IMR-90 (cell line): ENCODE data around the gene COL6A3. TPM values are rescaled to one million over a fixed set of nuclear protein-coding genes. Genes with fewer than 3 reads are reported as not detected.

Source experiments
- ATAC-seq: fragments of 200-7000 bp; cut with Tn5 transposase; 2 replicates; pipeline ENCODE4 v1.9.1; 2020; ENCODE audit warnings: low read depth, mild to moderate bottlenecking, moderate library complexity
- BruUV-seq: library from RNA; stranded (reverse); fragments of 400-500 nt; replicated peaks from 2 replicates; lab custom pipeline; 2021; lab: Mats Ljungman, UMichigan
- CTCF ChIA-PET: fragments of 300-600 bp; formaldehyde crosslinking; extraction: SDS; loops from one replicate; lab custom pipeline; 2021; ENCODE audit warnings: antibody characterized with exemption; lab: Yijun Ruan, JAX
- POLR2A ChIA-PET: fragments of 300-600 bp; sonication (Branson Sonifier 250); formaldehyde crosslinking; loops from one replicate; lab custom pipeline; 2022; ENCODE audit warnings: antibody characterized with exemption; ENCODE audit not compliant: unreplicated experiment; lab: Charles Lee
- DNase-seq: peaks from one replicate; pipeline ENCODE4 v3.0.0; 2013
- H2AFZ ChIP-seq: replicated peaks from 2 replicates; pipeline ENCODE3; 2013; ENCODE audit warnings: low read length, mild to moderate bottlenecking; ENCODE audit not compliant: poor library complexity
- H2AK5ac ChIP-seq: 2 replicates; pipeline ENCODE4 v1.6.1; 2013; ENCODE audit warnings: low read depth, low read length, inconsistent platforms
- H2AK9ac ChIP-seq: replicated peaks from 2 replicates; pipeline ENCODE3; 2013; ENCODE audit warnings: mild to moderate bottlenecking, low read depth, low read length, moderate library complexity; ENCODE audit not compliant: poor library complexity
- H2BK120ac ChIP-seq: 2 replicates; pipeline ENCODE4 v1.6.1; 2013; ENCODE audit warnings: low read depth, low read length, inconsistent platforms
- H2BK15ac ChIP-seq: 3 replicates; pipeline ENCODE4 v1.6.1; 2013; ENCODE audit warnings: low read depth, low read length, inconsistent platforms
- H2BK20ac ChIP-seq: 2 replicates; pipeline ENCODE4 v1.6.1; 2013; ENCODE audit warnings: low read depth, mild to moderate bottlenecking, inconsistent platforms, low read length, moderate library complexity
- H2BK5ac ChIP-seq: 2 replicates; pipeline ENCODE4 v1.6.1; 2013; ENCODE audit warnings: mild to moderate bottlenecking, low read depth, low read length, inconsistent platforms; ENCODE audit not compliant: poor library complexity, severe bottlenecking
- H3K14ac ChIP-seq: replicated peaks from 2 replicates; pipeline ENCODE4 v1.6.1; 2013; ENCODE audit warnings: low read depth, low read length, inconsistent platforms
- H3K18ac ChIP-seq: 2 replicates; pipeline ENCODE4 v1.6.1; 2013; ENCODE audit warnings: low read depth, low read length, control low read depth
- H3K23ac ChIP-seq: 2 replicates; pipeline ENCODE4 v1.6.1; 2013; ENCODE audit warnings: low read depth, low read length, inconsistent platforms
- H3K27ac ChIP-seq: 2 replicates; pipeline ENCODE4 v1.5.1; 2013; ENCODE audit warnings: mild to moderate bottlenecking, control low read depth, low read length; ENCODE audit not compliant: insufficient read depth
- H3K27me3 ChIP-seq: 2 replicates; pipeline ENCODE4 v1.6.1; 2013; ENCODE audit warnings: low read length; ENCODE audit not compliant: control insufficient read depth, insufficient read depth
- H3K36me3 ChIP-seq: 2 replicates; pipeline ENCODE4 v1.6.1; 2013; ENCODE audit warnings: low read length, mixed read lengths; ENCODE audit not compliant: control insufficient read depth, insufficient read depth
- H3K4ac ChIP-seq: 2 replicates; pipeline ENCODE4 v1.6.1; 2013; ENCODE audit warnings: low read depth, low read length, inconsistent platforms
- H3K4me1 ChIP-seq: 2 replicates; pipeline ENCODE4 v1.6.1; 2013; ENCODE audit warnings: low read length, mixed read lengths; ENCODE audit not compliant: control insufficient read depth, insufficient read depth
- H3K4me2 ChIP-seq: 2 replicates; pipeline ENCODE4 v1.6.1; 2013; ENCODE audit warnings: low read depth, mild to moderate bottlenecking, control low read depth, low read length, moderate library complexity
- H3K4me3 ChIP-seq: 2 replicates; pipeline ENCODE4 v1.5.1; 2013; ENCODE audit warnings: low read depth, mild to moderate bottlenecking, control low read depth, low read length, moderate library complexity; ENCODE audit not compliant: insufficient read depth
- H3K56ac ChIP-seq: 2 replicates; pipeline ENCODE4 v1.6.1; 2013; ENCODE audit warnings: low read length, inconsistent platforms; ENCODE audit not compliant: insufficient read depth; ENCODE audit errors: extremely low read depth
- H3K79me1 ChIP-seq, 2 experiments: 2 replicates each; pipeline ENCODE4 v1.6.1; 2013; ENCODE audit warnings: low read length in 2 of 2, inconsistent platforms in 1 of 2, low read depth in 1 of 2
- H3K9ac ChIP-seq: 2 replicates; pipeline ENCODE4 v1.6.1; 2013; ENCODE audit warnings: low read depth, low read length, control low read depth
- H3K9me1 ChIP-seq: 2 replicates; pipeline ENCODE4 v1.6.1; 2013; ENCODE audit warnings: low read length, inconsistent platforms; ENCODE audit not compliant: insufficient read depth
- H3K9me3 ChIP-seq: 2 replicates; pipeline ENCODE4 v1.6.1; 2013; ENCODE audit warnings: low read length; ENCODE audit not compliant: control insufficient read depth, insufficient read depth
- H4K20me1 ChIP-seq: 2 replicates; pipeline ENCODE4 v1.6.1; 2013; ENCODE audit warnings: low read length, inconsistent platforms; ENCODE audit not compliant: insufficient read depth
- H4K5ac ChIP-seq: 2 replicates; pipeline ENCODE4 v1.6.1; 2013; ENCODE audit warnings: mild to moderate bottlenecking, low read depth, low read length, control low read depth
- H4K8ac ChIP-seq, 2 experiments: 2 replicates each; pipeline ENCODE4 v1.6.1; 2013; ENCODE audit warnings: low read depth in 2 of 2, low read length in 2 of 2, control low read depth in 1 of 2, inconsistent platforms in 1 of 2
- H4K91ac ChIP-seq: 2 replicates; pipeline ENCODE4 v1.6.1; 2013; ENCODE audit warnings: low read depth, low read length, inconsistent platforms; ENCODE audit not compliant: insufficient read depth
- BHLHE40 ChIP-seq: fragments of 150-350 bp; IDR thresholded peaks from 2 replicates; pipeline ENCODE4 v1.6.1; 2016; ENCODE audit warnings: mild to moderate bottlenecking, low read depth, low read length
- CEBPB ChIP-seq: IDR thresholded peaks from 2 replicates; pipeline ENCODE4 v1.6.1; 2012; ENCODE audit warnings: low read depth, low read length, improper control_type of control experiment
- CHD1 ChIP-seq: IDR thresholded peaks from 2 replicates; pipeline ENCODE4 v1.6.1; 2012; ENCODE audit warnings: low read depth, low read length, improper control_type of control experiment
- FOS ChIP-seq: fragments of 150-350 bp; IDR thresholded peaks from 2 replicates; pipeline ENCODE4 v1.6.1; 2016; ENCODE audit warnings: low read depth, low read length
- MAFK ChIP-seq: IDR thresholded peaks from 2 replicates; pipeline ENCODE4 v1.6.1; 2012; ENCODE audit warnings: low read depth, low read length, improper control_type of control experiment
- MAZ ChIP-seq: IDR thresholded peaks from 2 replicates; pipeline ENCODE4 v1.6.1; 2012; ENCODE audit warnings: low read depth, mild to moderate bottlenecking, low read length, improper control_type of control experiment, moderate library complexity, borderline replicate concordance
- MXI1 ChIP-seq: IDR thresholded peaks from 2 replicates; pipeline ENCODE4 v1.6.1; 2012; ENCODE audit warnings: low read depth, mild to moderate bottlenecking, low read length, moderate library complexity, borderline replicate concordance
- NFE2L2 ChIP-seq: fragments of 150-350 bp; IDR thresholded peaks from 2 replicates; pipeline ENCODE4 v1.6.1; 2016; ENCODE audit warnings: low read depth, mild to moderate bottlenecking, low read length
- POLR2A ChIP-seq: IDR thresholded peaks from 2 replicates; pipeline ENCODE4 v1.6.1; 2012; ENCODE audit warnings: mild to moderate bottlenecking, low read depth, low read length
- RAD21 ChIP-seq: IDR thresholded peaks from 2 replicates; pipeline ENCODE4 v1.6.1; 2012; ENCODE audit warnings: low read length, improper control_type of control experiment
- RCOR1 ChIP-seq: IDR thresholded peaks from 2 replicates; pipeline ENCODE4 v1.6.1; 2012; ENCODE audit warnings: mild to moderate bottlenecking, low read length, improper control_type of control experiment; ENCODE audit not compliant: insufficient replicate concordance
- RFX5 ChIP-seq: IDR thresholded peaks from 2 replicates; pipeline ENCODE4 v1.8.0; 2012; ENCODE audit warnings: low read depth, mild to moderate bottlenecking, low read length, moderate library complexity
- SMC3 ChIP-seq: fragments of 150-350 bp; IDR thresholded peaks from 2 replicates; pipeline ENCODE4 v1.6.1; 2016; ENCODE audit warnings: low read depth, mild to moderate bottlenecking, antibody characterized with exemption, low read length, moderate library complexity
- WGBS, 2 experiments: methylation state at CpG; one replicate each; pipeline versions ENCODE4 v1.1.5 to v1.1.7; 2013; ENCODE audit warnings: missing lambda C conversion rate in 2 of 2; ENCODE audit not compliant: insufficient read length in 1 of 2; ENCODE audit errors: extremely low coverage in 2 of 2; 5-methylcytosine and 5-hydroxymethylcytosine counted together
- dilution Hi-C: fragments of 300-500 bp; cut with HindIII; formaldehyde crosslinking; loops from one replicate; pipeline ENCODE4 v1.14.3; 2018; ENCODE audit warnings: low sequenced_read_pairs; ENCODE audit not compliant: unreplicated experiment
- in situ Hi-C: fragments of 300-500 bp; cut with MboI; formaldehyde crosslinking; loops from 3 replicates; pipeline ENCODE4 v1.14.3; 2019; ENCODE audit warnings: low sequenced_read_pairs, inconsistent platforms, mixed read lengths
- intact Hi-C: fragments of 100-400 bp; cut with micrococcal nuclease; formaldehyde crosslinking; loops from 2 replicates; pipeline ENCODE4 v1.10.0; 2022
- polyA plus RNA-seq, 3 experiments: library from polyadenylated mRNA; depleted of rRNA; stranded (reverse); fragments of >200 nt; gene quantifications; 2 replicates each; pipeline ENCODE4 v1.2.3, GENCODE V29; 2012; ENCODE audit warnings: low replicate concordance in 1 of 3
- total RNA-seq: library from RNA; depleted of rRNA; stranded (reverse); fragments of >200 nt; gene quantifications from 2 replicates; pipeline ENCODE4 v1.2.3, GENCODE V29; 2012
- TF ChIP-seq, protein P1 (sequence below): conservative IDR thresholded peaks from 2 replicates; pipeline ENCODE4 v1.5.1; 2012; ENCODE audit warnings: mild to moderate bottlenecking, low read depth, low read length, improper control_type of control experiment
- TF ChIP-seq, protein P2 (sequence below): fragments of 150-350 bp; IDR thresholded peaks from 2 replicates; pipeline ENCODE4 v1.6.1; 2016; ENCODE audit warnings: low read depth, mild to moderate bottlenecking, low read length, moderate library complexity, borderline replicate concordance

The COL6A3 gene
- total and polyA plus RNA-seq, 2 of the 4 experiments (the other 2 are of a cell fraction): 964 to 1,855 TPM

DNA sequence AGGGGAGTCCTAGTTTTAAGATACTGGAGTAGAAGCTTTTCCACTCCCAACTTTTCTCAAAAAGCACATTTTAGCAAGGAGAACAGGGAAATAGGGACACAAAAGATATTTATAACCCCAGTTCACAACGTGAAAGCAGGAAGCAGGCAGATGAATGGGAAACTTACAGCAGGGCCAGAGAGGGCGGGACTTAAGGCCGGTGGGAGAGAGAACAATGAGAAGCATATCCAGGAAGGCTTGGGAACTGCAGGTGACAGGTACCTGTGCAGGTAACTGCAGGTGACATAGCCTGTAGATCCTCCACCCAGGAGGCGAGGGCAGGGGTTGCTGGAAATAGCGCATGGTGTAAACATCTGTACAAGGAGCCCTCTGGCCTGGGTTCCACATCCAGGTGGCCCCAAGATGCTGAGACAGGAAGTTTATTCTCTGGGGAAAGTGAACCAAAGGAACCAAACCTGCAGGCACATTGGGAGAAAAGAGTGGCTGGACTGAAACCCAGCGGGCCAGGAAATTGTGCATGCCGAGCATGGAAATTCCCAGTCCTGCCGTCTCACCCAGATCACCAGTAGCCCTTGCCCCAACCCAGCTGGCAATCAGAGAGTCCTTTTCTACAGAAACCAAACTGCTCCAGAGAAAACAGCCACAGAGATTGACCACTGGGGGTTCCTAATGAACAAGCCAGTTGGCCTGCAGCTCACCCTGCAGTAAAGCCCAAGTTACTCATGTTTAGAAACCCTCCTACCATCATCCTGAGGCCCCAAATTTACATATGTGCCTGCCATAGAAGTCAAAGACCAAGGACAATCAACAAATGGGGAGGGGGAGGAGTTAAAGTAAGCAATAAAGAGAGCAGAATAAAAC, 24.3 kb upstream of the COL6A3 start (continued):
- TF ChIP-seq MAFK: no peak

DNA sequence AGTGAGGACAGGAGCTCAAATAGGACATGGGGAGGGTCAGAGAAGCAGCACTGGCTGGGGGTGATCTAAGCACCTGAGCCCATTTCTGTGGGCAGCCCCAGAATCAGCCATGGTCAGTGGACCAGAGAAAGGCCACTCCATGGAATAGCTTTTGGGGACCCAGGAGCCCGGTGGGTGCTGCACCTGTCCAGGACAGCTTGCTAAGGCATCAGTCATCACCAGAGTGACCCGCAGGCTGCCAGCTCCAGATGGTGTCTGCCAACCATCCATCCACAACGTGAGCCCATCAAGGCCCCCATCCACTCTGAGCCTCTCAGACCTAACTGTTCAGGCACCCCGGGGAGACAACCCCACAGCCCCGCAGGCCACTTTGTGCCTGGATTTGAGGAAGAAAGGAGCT, 23.6 kb upstream of the COL6A3 start:
- H2AFZ ChIP-seq: peak overlapping the region; percentile 15
- no peak overlapping the region for H3K14ac ChIP-seq
- ATAC-seq (no peak), DNase-seq (no peak)
- no peak overlapping the region for H3K4me2 ChIP-seq
- ChIA-PET CTCF (no interaction called here), POLR2A (no interaction called here)
- no peak overlapping the region for H3K18ac ChIP-seq
- peak overlapping the region; percentile 49; the same call in 1 of the 2 replicates for H2AK5ac ChIP-seq
- H3K4ac ChIP-seq: no peak overlapping the region
- H2BK5ac ChIP-seq: no peak overlapping the region
- no peak overlapping the region for H4K91ac ChIP-seq
- H3K79me1 ChIP-seq: peaks cover 0 to 31% of the 10 kb centered on the region in 2 experiments
- intact Hi-C loops (no loop called here), in situ Hi-C loops (no loop called here), dilution Hi-C loops (no loop called here)
- no peak overlapping the region for H2BK120ac ChIP-seq
- H2AK9ac ChIP-seq: no peak overlapping the region
- no peak overlapping the region for H3K4me3 ChIP-seq
- H3K4me1 ChIP-seq: peaks cover 35% of the 10 kb centered on the region
- H2BK20ac ChIP-seq: no peak overlapping the region
- peaks cover 39% of the 10 kb centered on the region for H3K9me1 ChIP-seq
- H3K27me3 ChIP-seq: no peaks in the 10 kb centered on the region
- H3K23ac ChIP-seq: no peak overlapping the region
- 80% methylated on average over 1 of the region's 5 CpGs; no CpG with 5 or more reads in 1 of the 2 experiments for WGBS, 2 experiments
- H3K9me3 ChIP-seq: no peaks in the 10 kb centered on the region
- no peak overlapping the region; the same call in 2 of the 3 replicates for H2BK15ac ChIP-seq
- no peaks in the 10 kb centered on the region for H3K36me3 ChIP-seq
- H4K20me1 ChIP-seq: no peaks in the 10 kb centered on the region
- H3K9ac ChIP-seq: no peak overlapping the region
- H3K27ac ChIP-seq: no peak overlapping the region
- H4K5ac ChIP-seq: no peak overlapping the region
- no TSS peak for BruUV-seq
- H4K8ac ChIP-seq: no peak overlapping the region
- no peak overlapping the region for H3K56ac ChIP-seq
- TF ChIP-seq MXI1: no peak
- TF ChIP-seq, protein P1, sequence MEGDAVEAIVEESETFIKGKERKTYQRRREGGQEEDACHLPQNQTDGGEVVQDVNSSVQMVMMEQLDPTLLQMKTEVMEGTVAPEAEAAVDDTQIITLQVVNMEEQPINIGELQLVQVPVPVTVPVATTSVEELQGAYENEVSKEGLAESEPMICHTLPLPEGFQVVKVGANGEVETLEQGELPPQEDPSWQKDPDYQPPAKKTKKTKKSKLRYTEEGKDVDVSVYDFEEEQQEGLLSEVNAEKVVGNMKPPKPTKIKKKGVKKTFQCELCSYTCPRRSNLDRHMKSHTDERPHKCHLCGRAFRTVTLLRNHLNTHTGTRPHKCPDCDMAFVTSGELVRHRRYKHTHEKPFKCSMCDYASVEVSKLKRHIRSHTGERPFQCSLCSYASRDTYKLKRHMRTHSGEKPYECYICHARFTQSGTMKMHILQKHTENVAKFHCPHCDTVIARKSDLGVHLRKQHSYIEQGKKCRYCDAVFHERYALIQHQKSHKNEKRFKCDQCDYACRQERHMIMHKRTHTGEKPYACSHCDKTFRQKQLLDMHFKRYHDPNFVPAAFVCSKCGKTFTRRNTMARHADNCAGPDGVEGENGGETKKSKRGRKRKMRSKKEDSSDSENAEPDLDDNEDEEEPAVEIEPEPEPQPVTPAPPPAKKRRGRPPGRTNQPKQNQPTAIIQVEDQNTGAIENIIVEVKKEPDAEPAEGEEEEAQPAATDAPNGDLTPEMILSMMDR: no peak
- TF ChIP-seq FOS: no peak
- TF ChIP-seq RAD21: no peak
- TF ChIP-seq POLR2A: no peak
- TF ChIP-seq MAZ: no peak
- TF ChIP-seq CHD1: no peak
- TF ChIP-seq BHLHE40: no peak
- no peak for TF ChIP-seq RCOR1
- no peak for TF ChIP-seq SMC3
- no peak for TF ChIP-seq RFX5
- no peak for TF ChIP-seq CEBPB
- no peak for TF ChIP-seq NFE2L2
- TF ChIP-seq, protein P2, sequence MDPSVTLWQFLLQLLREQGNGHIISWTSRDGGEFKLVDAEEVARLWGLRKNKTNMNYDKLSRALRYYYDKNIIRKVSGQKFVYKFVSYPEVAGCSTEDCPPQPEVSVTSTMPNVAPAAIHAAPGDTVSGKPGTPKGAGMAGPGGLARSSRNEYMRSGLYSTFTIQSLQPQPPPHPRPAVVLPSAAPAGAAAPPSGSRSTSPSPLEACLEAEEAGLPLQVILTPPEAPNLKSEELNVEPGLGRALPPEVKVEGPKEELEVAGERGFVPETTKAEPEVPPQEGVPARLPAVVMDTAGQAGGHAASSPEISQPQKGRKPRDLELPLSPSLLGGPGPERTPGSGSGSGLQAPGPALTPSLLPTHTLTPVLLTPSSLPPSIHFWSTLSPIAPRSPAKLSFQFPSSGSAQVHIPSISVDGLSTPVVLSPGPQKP: no peak
